Cortex of kidney (tissue), 1 donor: ENCODE measurements around the gene SYN1.
"Not testable (repeated sequence)": the region's sequence is repeated elsewhere in the genome, so short reads cannot be mapped to it uniquely, and the experiment has no call there.

Experiments used
- DNase-seq: peaks from one replicate; lab custom pipeline; 2025; lab: John Stamatoyannopoulos, UW

Gene SYN1

GRCh38 chrX:47619486-47620302 lies at the start of gene SYN1:
Gene SYN1 (minus strand): TSS chrX:47619857. CDS start chrX:47619728, 129 bp downstream.
- peak; percentile 6 for DNase-seq

GRCh38 chrX:47665797-47666196 lies 46.1 kb upstream of the SYN1 start:
- not testable (repeated sequence) for DNase-seq

DNA sequence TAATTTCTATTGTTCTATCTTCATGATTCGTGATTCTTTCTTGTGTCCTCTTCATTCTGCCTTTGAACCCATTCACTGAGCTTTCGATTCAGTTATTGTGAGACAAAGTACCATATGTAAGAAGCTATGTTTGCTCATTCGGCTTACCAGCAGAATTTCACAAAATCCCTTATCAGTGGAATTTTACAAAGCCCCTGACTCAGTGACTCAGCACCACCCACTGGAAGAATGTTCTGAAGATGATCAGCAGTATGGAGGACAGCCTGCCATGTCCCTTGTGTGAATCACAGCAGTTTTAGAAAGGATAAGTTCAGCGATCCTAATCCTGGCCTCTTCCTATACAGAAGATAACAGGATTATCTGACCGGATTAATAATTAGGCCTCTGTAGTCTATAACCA lies 45.1 kb upstream of the SYN1 start:
- no peak for DNase-seq

DNA sequence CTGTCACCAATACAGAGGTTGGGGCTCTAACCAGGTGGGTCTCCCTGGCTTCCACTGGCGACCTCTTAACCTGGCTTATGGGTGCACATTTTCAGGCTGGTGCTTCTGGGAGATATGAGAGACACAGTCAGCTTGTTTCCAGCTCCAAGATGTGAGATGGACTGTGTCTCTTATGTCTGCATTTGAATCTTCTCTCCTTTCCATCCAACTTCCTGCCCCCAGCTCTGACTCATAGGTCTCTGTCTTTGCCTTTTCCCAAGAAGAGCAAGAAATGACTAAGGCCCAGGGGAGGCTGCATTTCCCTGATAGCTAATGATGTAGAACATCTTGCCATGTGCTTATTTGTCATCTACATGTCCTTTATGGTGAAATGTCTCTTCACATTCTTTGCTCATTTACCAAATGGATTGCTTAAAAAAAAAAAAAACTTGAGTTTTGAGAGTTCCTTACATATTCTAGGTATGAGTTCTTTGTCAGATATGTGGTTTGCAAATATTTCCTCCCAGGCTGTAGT lies 42.5 kb upstream of the SYN1 start:
- DNase-seq, result no peak

DNA sequence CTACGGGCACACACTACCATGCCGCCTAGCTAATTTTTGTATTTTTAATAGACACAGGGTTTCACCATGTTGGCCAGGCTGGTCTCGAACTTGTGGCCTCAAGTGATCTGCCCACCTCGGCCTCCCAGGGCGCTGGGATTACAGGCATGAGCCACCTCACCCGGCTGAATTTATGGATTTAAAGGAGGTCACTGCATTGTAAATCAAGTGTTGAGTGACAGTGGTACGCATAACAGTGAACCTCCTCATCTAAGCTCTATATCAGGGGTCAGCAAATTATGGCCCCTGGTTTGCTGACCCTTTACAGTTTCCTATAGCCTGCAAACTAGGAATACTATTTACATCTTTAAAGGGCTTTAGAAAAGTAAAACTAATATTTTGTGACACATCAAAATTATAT lies 41.9 kb upstream of the SYN1 start:
- no peak for DNase-seq

GRCh38 chrX:47659421-47659726 lies 39.7 kb upstream of the SYN1 start:
- DNase-seq, result no peak

DNA sequence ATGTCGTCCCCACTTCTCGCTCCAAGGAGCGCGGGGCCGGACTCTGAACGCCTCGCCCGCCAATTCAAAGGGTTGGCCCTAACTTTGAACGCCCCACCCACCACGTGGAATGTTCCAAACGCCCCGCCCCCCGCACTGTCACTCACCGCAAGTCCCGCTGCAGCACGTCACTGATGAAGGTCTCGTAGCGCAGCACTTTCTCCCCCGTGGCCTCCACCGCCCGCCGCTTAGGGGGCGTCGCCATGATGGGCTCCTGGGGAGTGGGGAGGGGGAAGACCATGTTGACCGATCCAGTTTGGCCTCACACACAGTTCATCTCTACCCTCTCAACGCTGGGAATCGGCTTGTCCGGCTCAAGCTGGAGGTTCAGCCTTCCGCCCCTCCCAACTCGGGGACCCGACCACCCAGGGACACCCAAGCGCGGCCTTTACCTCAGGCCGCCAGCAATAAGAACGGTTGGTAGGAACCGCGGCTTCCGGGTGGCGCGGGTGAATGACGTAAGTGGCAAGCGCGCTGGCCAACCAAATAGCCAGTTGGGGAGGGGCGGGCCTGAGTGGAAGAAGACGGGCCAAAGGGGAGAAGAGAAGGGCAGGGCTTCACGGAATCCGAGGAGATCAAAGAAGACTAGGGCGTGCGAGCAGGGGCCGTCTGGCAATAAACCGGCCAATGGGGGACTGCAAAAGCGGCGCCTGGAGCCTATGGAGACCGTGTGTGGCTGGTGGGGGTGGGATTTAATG lies 39.2 kb upstream of the SYN1 start, which contains the start of gene UXT:
UXT (minus strand) TSS at position 497 of the 737 bp plus-strand sequence; CDS start at position 244, 253 bp downstream.
- peak; percentile 23 for DNase-seq

- DNase-seq, result no peak
Observed at GRCh38 chrX:47658301-47658683, 38.6 kb upstream of the SYN1 start.

- no peak for DNase-seq
Observed at GRCh38 chrX:47651043-47651905, 31.6 kb upstream of the SYN1 start.

GRCh38 chrX:47650164-47651042 lies 30.7 kb upstream of the SYN1 start, which contains the start of gene ELK1:
Gene ELK1 (minus strand): TSS chrX:47650563. CDS start chrX:47641441, 9,122 bp downstream.
- DNase-seq, result peak; percentile 9

- no peak for DNase-seq
Observed at GRCh38 chrX:47649781-47650163, 30.1 kb upstream of the SYN1 start.

DNA sequence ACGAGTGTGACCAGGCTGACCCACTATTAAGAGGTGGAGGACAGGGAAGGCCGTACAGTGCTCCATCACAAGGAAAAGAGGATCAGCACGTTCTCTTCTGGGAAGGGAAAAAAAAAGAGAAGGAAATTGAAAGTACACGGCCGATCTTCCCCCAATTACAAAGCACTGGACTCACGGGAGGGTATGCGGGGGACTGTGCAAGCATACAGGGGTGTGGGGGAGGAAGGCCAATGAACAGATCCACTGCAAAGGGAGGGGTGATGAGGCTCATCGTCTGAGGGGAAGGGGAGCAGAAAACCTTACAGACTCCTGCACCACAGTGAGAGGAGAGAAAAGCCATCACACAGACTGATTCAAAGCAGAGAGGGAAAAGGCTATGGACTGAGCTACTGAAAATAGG lies 29.6 kb upstream of the SYN1 start:
- DNase-seq, result no peak

GRCh38 chrX:47648376-47648775 lies 28.7 kb upstream of the SYN1 start:
- no peak for DNase-seq

- DNase-seq, result no peak
Observed at GRCh38 chrX:47646636-47647035, 27.0 kb upstream of the SYN1 start.

GRCh38 chrX:47645530-47645929 lies 25.9 kb upstream of the SYN1 start:
- no peak for DNase-seq

GRCh38 chrX:47644557-47645091 lies 25.0 kb upstream of the SYN1 start:
- no peak for DNase-seq

DNA sequence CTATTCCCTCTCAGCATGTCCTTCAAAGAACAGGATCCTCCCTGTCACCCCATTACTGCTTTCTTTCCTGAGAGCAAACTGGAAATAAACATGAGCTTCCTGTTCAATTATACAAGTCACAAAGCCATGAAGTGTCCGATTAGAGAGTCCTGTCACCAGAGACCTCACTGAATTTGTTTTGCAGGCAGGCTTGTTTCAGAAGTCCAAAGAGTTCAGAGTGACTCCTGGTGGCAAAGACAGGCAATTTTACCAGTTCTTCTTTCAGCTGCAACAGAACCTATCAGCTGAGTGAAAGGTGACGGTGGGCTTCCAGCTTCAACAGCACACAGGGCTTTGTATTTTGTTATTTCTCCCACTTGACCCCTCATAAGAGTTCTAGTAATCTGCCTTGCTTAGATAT lies 24.3 kb upstream of the SYN1 start:
- DNase-seq, result no peak

GRCh38 chrX:47638816-47639215 lies 19.2 kb upstream of the SYN1 start:
- no peak for DNase-seq

GRCh38 chrX:47637546-47638195 lies 18.0 kb upstream of the SYN1 start:
- no peak for DNase-seq

GRCh38 chrX:47634871-47635575 lies 15.4 kb upstream of the SYN1 start:
- DNase-seq, result no peak
